Brain microvascular endothelial cell (primary cell): ENCODE results near the gene ROBO1.

Experiments used
- DNase-seq: peaks from one replicate; pipeline ENCODE4 v3.0.0-alpha.2; 2020
- H3K27ac ChIP-seq: fragments of 250-450 bp; sonication (Bioruptor Pico); 2 replicates; pipeline ENCODE4 v1.5.1; 2020; ENCODE audit warnings: mild to moderate bottlenecking, moderate library complexity
- H3K27me3 ChIP-seq: fragments of 250-450 bp; sonication (Bioruptor Pico); replicated peaks from 2 replicates; pipeline ENCODE4 v1.5.1; 2020; ENCODE audit warnings: mild to moderate bottlenecking
- H3K36me3 ChIP-seq: fragments of 250-450 bp; sonication (Bioruptor Pico); replicated peaks from 2 replicates; pipeline ENCODE4 v1.5.1; 2020; ENCODE audit warnings: mild to moderate bottlenecking
- H3K4me3 ChIP-seq: 2 replicates; pipeline ENCODE4 v1.5.1; 2011; ENCODE audit warnings: low read depth, mild to moderate bottlenecking, control low read depth, low read length, moderate library complexity
- in situ Hi-C: cut with HindIII; loops from 2 replicates; pipeline ENCODE4 v1.10.0; 2017; ENCODE audit warnings: low sequenced_read_pairs, low pct_ligation_motif_present
- TF ChIP-seq, protein P1 (sequence below): IDR thresholded peaks from 2 replicates; pipeline ENCODE4 v1.5.1; 2011; ENCODE audit warnings: low read depth, mild to moderate bottlenecking, moderate library complexity, low read length, control low read depth, inconsistent platforms; ENCODE audit errors: missing control alignments

The ROBO1 gene

DNA sequence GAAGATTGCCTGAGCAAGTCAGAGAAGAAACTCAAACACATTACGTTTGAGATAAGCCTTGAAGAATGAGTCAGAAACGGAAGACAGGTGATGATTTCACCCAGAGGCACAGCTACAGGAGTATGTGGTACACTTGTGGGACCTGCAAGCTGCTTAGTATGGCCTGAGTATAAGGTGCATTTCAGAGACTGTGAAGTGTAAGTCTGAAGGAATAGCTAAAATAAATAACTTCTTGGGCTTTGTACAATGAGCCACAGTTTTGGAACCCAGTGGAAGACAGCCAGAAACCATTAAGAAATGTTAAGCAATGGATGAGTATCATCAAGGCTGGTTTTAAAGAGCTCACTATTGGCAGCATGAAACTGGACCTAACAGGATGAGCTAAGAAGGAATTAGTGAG, 826.2 kb downstream of the ROBO1 start:
- no peaks in the 10 kb centered on the region for H3K27me3 ChIP-seq
- no peak overlapping the region for H3K4me3 ChIP-seq
- in situ Hi-C loops, result no loop called here
- H3K27ac ChIP-seq, result no peak overlapping the region
- DNase-seq, result peak; percentile 36
- no peaks in the 10 kb centered on the region for H3K36me3 ChIP-seq
- TF ChIP-seq, protein P1, sequence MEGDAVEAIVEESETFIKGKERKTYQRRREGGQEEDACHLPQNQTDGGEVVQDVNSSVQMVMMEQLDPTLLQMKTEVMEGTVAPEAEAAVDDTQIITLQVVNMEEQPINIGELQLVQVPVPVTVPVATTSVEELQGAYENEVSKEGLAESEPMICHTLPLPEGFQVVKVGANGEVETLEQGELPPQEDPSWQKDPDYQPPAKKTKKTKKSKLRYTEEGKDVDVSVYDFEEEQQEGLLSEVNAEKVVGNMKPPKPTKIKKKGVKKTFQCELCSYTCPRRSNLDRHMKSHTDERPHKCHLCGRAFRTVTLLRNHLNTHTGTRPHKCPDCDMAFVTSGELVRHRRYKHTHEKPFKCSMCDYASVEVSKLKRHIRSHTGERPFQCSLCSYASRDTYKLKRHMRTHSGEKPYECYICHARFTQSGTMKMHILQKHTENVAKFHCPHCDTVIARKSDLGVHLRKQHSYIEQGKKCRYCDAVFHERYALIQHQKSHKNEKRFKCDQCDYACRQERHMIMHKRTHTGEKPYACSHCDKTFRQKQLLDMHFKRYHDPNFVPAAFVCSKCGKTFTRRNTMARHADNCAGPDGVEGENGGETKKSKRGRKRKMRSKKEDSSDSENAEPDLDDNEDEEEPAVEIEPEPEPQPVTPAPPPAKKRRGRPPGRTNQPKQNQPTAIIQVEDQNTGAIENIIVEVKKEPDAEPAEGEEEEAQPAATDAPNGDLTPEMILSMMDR, result no peak

DNA sequence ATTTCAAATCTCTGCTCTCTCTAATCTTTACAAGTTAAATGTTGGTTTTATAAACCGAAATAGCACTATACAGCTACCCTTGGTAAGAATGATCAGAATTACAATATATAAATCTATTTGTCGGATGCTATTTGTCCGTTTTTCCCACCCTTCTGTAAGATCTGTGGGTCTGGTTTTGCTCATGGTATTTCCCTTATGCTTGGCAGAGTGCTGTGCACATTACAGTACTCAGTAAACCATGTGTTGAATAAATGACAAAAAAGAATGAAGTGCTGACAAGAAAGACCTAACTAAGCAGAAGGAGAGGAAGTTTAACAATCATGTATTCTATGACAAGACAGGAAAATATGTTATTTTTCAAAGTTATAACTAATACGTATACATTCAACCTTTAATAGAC, 827.2 kb downstream of the ROBO1 start:
- no peak for DNase-seq
- no peaks in the 10 kb centered on the region for H3K27me3 ChIP-seq
- in situ Hi-C loops, result no loop called here
- no peaks in the 10 kb centered on the region for H3K36me3 ChIP-seq
- TF ChIP-seq, protein P1, result no peak
- H3K27ac ChIP-seq, result no peak overlapping the region
- no peak overlapping the region for H3K4me3 ChIP-seq

DNA sequence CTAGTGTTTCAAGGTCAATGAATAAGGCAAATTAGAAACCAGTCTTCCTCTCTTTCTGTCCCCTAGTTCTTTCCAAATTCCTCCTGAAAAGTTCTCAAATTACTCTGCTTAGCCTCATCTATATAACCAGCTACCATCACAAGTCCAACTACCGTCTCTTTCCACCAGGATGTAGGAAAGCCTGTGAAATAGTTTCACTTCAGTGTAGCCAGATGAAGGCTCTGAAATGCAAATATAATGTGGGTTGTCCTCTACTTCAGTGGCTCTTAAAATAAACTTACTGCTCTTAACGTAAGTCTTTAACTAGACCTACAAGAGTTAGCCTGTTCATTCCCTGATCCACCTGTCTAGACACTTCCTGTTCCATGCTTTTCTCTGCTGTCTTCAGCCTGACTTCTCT, 827.7 kb downstream of the ROBO1 start:
- Histone ChIP-seq H3K27ac (no peak overlapping the region), H3K27me3 (no peaks in the 10 kb centered on the region), H3K4me3 (no peak overlapping the region), H3K36me3 (no peaks in the 10 kb centered on the region)
- TF ChIP-seq, protein P1, result no peak
- DNase-seq, result no peak
- in situ Hi-C loops, result no loop called here

DNA sequence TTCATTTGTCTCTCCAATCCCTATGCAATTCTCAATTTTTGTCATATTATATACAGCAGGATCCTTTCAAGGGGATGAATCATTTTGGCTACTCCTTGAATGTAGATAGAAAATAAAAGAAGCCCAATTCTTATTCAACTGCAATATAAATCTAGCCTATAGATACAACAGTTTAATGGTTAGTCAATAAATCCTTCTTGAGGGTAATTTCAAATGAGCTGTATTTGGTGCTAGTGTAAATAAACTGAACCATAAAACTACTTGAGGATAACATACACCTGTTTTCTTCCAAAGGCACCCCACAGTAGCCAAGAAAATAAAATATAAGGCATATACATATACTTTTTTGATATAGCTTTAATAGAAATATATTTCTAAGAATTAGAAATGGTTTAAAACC, 830.3 kb downstream of the ROBO1 start:
- no peak for DNase-seq
- in situ Hi-C loops, result no loop called here
- no peak overlapping the region for H3K27ac ChIP-seq
- no peak overlapping the region for H3K4me3 ChIP-seq
- H3K27me3 ChIP-seq, result no peaks in the 10 kb centered on the region
- no peaks in the 10 kb centered on the region for H3K36me3 ChIP-seq
- TF ChIP-seq, protein P1, result no peak

DNA sequence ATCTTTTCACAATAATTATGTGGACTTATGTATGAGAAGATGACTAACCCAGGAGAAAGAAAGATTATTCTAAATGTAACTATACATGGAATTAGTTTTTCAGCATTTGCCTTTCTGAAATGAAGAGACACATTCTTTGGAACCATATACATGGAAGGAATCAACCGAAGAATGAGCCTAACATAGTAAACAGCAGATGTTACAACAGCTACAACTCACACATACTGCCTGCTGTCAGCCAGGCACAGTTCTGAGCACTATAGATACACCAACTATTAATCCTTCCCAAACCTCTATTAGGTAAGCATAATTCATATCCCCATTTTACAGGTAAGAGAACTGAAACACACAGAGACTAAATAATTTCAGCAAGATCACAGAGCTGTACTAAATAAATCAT, 840.0 kb downstream of the ROBO1 start:
- Histone ChIP-seq H3K27me3 (no peaks in the 10 kb centered on the region), H3K4me3 (no peak overlapping the region), H3K27ac (no peak overlapping the region), H3K36me3 (no peaks in the 10 kb centered on the region)
- TF ChIP-seq, protein P1, result no peak
- in situ Hi-C loops, result no loop called here
- no peak for DNase-seq

DNA sequence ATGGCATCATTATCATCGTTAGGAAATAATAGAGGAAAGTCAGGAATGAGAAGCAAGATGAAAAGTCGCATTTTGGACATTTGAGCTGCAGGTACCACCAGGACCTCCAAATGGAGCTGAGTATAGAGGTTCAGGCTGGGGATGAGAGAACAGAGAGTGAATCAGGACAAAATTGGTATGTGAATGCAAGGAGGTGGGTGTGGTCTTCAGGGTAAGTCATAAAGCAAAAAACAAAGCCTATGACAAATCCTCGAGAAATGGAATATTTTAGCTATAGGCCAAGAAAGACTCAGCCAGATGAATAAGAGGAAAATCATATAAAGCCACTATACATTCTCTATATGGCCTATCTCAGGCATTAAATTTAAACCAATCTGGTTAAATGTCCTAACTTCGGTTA, 841.3 kb downstream of the ROBO1 start:
- H3K27me3 ChIP-seq, result no peaks in the 10 kb centered on the region

More for the DNA sequence above, 841.3 kb downstream of the ROBO1 start:
- in situ Hi-C loops, result no loop called here
- H3K27ac ChIP-seq, result no peak overlapping the region
- no peak overlapping the region for H3K4me3 ChIP-seq
- no peaks in the 10 kb centered on the region for H3K36me3 ChIP-seq
- TF ChIP-seq, protein P1, result no peak
- no peak for DNase-seq
